ENCODE measurements around the gene TANK.
"Not testable (repeated sequence)": the region's sequence is repeated elsewhere in the genome, so short reads cannot be mapped to it uniquely, and the experiment has no call there.

TANK gene

DNA sequence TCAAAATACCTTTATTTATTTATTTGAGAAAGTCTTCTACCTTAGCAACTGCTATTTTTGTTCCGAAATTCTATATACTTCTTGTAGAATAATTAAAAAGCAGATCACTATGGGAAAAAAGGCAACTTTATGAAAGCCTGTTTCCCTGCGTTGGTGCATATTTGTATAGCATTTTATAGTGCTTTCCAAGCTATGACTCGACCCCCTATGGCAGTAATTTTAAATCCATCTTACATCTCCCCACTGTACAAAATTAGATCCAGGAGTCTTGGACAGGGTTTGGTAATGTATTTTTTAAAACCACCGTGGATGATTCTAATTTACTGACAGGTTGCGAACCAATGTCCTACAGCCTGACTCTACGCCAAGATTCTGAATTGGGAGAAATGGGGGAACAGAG lies 10.1 kb downstream of the TANK start:
- no peak for DNase-seq

DNA sequence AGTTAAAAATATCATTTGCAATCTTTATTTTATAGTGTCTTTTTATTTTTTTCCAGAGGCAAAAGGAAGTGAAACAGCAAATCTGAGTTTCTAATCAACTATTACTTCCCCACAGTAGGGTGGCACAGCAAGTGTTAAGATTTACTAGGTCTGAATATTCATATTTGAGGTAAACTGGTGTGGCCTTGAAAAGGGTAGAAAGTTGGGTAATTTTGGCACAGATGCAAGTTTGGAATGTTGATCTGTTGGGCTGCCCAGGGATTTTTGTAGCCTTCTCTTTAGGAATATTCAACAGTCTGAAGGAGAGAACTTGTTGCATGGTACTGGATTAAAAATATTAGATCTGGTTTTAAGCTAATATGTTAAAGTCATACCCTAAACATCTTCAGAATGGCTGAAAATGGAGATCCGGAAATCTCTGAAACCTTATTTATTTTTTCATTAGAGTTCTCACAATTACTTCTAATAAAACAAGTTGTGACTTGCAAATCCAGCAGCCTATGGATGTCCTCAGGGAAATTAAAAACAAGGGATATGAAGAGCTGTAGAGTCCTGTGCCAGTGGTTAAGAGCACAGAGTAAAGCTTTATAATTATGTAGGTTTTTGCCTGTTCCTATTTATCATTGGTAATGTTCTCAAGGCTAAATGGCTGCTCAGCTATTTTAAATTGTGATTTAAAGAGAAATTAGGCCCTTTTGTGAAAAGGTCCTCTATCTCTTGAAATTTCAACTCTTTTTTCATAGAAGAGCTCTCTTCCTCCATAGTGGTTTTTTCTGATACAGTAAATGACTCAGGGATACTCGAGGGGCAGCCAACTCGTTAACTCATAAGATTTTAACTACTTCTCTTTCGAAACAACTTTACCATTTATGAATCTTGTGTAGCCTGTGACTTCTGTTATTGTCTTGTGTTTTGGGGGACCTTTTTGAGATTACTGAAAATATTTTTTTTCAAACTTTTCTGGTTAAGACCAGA lies 11.0 kb downstream of the TANK start:
- no peak for DNase-seq

DNA sequence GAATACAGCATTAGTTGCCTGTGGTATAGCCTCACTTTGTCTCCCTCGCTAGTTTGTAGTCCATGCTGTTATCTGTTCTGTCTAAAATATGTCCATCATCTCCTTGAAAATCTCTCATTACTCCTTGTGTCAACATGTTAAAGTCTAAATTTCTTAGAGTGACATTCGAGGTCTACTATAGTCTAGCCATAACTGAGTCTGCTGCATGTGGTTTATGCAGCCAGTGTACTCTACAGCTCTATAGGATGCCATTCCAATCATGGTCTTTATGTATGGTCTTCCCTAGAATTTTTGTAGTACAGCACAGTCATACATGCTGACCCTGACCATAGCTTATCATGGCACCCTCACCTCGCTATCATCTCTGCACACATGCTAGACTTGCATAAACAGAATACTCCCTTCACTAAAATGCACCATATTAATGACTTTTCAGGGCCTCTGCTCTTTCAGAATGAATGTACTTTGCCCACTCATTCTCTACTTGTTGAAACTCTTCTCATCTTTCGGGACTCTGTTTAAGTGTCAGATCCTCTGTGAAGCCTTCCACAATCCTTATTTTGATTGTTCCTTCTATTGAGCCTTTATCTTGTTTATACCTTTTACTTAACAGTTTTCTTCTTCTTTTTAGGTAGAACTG lies 12.8 kb downstream of the TANK start:
- DNase-seq: no peak

GRCh38 chr2:161173541-161174194 lies 13.4 kb downstream of the TANK start:
- DNase-seq: no peak

DNA sequence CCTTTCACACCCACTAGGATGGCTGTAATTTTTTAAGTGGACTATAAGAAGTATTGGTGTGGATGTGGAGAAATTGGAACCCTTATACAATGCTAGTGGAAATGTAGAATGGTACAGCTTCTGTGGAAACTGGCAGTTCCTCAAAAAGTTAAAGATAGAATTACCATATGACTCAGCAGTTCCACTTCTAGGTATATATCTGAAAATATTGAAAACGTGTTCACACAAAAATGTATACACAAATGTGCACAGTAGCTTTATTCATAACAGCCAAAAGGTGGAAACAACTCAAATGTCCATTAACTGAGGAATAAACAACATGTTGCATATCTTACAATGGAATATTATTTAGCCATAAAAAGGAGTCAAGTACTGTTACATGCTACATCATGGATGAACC lies 17.7 kb downstream of the TANK start:
- no peak for DNase-seq

DNA sequence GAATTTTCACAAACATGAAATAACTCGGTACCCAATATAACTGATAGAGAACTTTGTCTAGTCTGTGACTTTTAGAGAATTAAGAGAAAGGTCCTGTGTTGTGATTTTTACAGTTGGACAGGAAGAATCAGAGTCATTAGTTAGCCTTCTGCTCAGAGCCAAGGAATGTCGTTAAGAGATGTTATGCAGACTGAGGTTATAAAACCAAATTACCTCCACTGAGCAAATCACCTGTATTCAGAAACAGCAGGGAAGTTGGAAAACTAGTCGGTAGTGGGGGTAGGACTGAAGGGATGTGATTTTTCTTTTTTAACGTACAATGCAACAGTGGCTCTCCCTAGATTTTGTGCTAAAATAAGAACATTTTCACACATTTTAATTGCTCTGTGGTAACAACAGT lies 18.5 kb downstream of the TANK start:
- no peak for DNase-seq

GRCh38 chr2:161190050-161190449 lies 29.8 kb downstream of the TANK start:
- no peak for DNase-seq

GRCh38 chr2:161195602-161196001 lies 35.4 kb downstream of the TANK start:
- DNase-seq: not testable (repeated sequence)

- no peak for DNase-seq
Observed at GRCh38 chr2:161199912-161200701, 39.9 kb downstream of the TANK start.

- no peak for DNase-seq
Observed at GRCh38 chr2:161204846-161205245, 44.6 kb downstream of the TANK start.

DNA sequence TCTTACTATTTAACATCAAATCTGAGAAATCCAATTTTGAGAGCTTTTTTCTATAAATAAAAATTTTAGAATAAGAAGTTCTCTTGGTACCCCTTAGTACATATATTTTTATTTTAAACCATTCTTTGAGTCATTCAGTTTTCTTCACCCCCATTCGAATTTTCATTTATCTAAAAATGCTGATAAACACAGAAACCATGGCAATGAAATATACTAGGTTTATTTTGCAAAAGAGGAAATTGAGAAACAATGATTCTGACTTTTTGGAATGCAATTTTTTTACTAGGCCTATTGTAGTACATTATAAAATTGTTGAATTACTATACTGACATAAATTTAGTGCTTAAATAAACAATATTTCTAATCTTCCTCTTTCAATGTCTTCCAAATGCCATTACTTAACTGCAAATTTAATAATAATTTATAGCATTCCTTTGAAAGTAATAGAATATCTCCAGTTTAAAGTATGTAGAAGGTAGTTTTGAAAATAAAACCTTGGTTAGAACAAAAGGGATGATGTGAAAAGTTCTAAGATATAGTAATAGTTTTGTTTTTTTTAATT lies 46.3 kb downstream of the TANK start:
- no peak for DNase-seq

DNA sequence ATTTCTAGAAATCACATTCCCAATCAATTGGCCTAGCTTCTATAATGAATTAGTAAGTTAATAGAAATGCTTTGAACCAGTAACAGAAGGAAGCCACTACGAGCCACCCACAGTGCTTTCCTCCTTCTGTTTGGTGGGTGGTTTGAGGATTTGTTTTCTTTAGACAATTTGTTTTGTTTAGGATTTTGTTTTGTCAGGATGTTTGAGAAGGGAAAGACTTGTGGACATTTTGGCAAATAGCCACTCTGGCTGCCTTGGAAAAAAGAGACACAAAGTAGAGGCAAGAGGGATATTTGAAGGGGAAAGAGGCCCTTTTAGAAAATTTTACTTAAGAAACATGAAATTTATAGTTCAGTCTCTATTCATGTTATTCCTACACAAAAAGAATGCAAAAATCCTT lies 47.7 kb downstream of the TANK start:
- no peak for DNase-seq

- peak; percentile 77 for DNase-seq
Observed at GRCh38 chr2:161208527-161209139, 48.4 kb downstream of the TANK start.

DNA sequence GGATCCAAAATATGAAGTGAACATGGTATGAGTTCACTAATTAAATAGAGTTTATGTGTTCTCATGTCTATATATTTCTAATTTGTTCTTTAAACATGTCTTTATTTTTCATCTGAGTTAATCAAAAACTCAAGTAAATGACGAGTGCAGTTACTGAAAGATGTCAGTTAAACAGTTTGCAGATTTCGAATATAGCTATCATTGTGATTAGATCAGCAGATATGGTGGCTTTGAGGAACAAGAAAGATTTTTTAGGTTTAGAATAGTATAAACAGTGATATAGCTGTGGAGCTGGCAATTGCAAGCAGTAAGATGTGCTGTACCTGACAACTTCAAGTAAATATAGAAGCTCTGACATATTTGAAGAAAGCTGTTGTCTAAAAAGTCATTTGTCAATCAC lies 49.7 kb downstream of the TANK start:
- no peak for DNase-seq

DNA sequence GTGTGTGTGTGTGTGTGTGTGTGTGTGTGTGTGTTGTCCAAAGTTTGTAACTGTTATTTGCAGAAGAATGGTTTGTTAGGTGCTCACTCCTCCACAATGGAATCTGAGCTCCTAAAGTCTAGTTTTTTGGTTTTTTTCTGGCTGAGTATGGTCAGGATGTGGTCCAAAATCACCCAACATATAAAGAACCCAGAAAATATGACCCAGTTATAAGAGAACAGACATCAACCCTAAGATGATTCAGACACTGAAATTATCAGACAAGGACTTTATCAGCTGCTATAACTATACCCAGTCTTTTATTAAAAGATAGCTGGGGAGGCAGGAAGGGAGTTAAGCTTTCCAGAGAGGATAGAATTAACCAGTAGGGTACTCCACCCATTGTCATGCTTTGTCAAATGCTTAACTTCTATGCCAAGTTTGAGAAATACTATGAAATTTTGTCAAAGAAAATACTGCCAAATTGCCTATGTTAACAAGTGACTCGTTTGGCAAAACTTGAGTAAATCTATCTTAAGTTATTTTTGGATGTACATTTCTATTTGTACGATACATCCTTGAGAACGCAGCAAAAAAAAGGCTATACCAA lies 57.5 kb downstream of the TANK start:
- DNase-seq: no peak

DNA sequence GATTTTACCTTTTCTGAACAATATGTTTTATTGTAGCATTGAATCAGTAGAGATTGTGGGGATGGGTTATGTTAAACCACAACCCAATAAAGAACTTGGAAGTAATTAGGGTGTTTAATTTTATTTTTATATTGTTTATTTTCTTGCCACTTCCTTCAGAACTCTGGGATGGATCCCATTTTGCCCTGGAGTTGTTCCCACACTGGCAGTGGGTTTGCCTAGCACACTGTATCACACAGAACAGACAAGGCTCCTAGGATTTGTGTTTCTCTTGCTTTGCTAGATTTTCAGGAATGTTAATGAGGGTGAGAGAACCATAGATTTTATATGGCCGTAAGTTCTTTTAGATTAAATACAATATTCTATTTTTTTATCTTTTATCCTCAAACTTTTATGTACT lies 59.0 kb downstream of the TANK start:
- no peak for DNase-seq

DNA sequence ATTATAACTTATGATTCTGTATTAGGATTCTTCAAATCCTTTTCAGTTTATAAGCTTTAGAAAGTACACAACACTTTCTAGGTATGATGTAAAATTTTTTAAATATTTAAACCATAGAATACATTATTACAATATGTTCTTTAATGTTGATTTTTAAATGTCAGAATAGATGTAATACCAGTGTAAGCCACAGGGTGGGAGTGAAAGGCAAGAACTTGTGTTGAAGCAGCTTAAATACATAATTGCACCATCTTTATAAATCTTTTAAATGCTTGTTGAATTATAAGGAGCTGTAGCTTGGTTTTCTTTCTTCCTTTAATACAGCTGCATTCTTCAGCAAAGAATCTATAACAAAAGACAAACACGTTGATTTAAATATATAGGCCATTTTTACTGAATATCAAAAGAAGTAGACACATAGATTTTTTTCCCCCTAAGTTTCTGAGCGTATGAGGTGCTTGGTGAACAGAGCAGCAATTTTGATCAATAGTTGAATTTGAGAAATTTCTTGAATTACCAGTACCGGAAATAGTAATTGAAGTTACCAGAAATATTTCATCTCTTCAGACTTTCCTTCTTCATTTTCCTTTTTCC lies 63.0 kb downstream of the TANK start:
- DNase-seq: peak; percentile 3

DNA sequence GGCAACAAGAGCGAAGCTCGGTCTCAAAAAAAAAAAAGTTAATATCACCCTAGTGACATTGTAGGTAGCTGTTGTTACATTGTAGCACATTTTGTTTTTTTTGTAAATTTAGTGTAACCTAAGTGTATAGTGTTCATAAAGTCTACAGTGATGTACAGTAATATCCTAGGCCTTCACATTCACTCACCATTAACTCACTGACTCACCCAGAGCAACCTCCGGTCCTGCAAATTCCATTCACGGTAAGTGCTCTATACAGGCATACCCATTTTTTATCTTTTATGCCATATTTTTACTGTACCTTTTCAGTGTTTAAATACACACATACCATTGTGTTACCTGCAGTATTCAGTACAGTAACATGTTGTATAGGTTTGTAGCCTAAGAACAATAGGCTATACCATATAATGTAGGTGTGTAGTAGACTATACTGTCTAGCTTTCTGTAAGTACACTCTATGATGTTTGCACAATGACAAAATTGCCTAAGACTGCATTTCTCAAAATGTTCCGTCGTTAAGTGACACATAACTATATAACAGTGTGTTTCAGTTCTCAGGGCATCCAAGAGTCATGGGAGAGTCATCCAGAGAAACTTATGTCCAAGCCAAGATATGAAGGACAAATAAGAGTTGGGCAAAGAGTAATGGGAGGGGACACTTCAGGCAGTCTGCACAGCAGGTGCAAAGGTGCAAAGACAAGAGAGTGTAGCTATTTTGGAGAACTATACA lies 68.4 kb downstream of the TANK start:
- DNase-seq: no peak

DNA sequence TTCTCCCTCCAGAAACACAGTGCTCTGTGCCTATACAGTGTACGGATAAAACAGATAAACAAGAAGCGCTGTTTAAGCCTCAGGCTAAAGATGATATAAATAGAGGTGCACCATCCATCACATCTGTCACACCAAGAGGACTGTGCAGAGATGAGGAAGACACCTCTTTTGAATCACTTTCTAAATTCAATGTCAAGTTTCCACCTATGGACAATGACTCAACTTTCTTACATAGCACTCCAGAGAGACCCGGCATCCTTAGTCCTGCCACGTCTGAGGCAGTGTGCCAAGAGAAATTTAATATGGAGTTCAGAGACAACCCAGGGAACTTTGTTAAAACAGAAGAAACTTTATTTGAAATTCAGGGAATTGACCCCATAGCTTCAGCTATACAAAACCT lies 70.7 kb downstream of the TANK start:
- no peak for DNase-seq

GRCh38 chr2:161232571-161232970 lies 72.3 kb downstream of the TANK start:
- DNase-seq: no peak

Data from NCI-H226 (cell line).